CD4-positive, alpha-beta T cell treated with Interleukin-15 for 4 hours (primary cell): Measurements from ENCODE around the gene OPCML.

Experiments
- DNase-seq: peaks from one replicate; pipeline ENCODE4 v3.0.0-alpha.2; 2020; ENCODE audit warnings: low spot score

OPCML gene

GRCh38 chr11:133503236-133503635, 29.1 kb downstream of the OPCML start:
- no peak for DNase-seq

- no peak for DNase-seq
These were observed 30.4 kb downstream of the OPCML start for GRCh38 chr11:133501643-133502539.

GRCh38 chr11:133500936-133501335, 31.4 kb downstream of the OPCML start:
- no peak for DNase-seq

DNA sequence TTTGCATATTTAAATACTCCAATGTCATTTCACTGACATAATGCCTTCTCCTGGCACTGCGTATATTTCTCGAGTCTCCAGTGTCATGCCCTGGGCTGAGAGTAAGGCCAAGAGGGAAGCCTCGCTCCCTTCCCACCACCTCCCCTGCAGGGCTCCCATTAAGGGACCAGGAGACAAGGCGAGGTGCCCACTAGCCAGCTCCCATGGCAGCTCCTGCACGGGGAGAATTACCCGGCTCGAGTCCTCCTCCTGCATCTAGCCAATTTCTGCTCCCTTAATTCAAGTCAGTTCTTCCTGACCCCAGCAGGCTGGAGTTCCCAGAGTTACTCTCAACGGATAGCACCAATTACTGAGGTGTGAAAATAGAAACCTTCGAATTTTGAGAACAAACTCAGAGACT, 31.9 kb downstream of the OPCML start:
- DNase-seq, result no peak

DNA sequence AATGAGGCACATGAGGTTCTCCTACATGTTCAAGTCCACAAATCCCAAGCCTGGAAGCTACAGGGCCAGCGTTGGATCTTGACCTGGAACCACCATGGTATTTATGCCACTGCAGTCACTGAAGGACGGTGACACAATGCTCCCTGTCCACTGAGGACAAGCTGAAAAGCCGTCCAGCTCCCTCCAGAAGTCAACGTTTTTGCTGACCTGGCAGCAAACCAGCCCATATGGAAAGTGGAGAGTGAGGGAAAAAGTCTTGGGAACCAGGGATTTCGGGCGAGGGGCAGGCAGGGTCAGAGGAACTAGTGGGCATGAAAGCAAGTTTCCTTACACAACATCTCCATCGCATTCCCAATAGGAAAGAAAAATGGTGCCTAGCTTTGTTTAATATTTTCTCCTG, 33.3 kb downstream of the OPCML start:
- no peak for DNase-seq

GRCh38 chr11:133497477-133498140, 34.7 kb downstream of the OPCML start:
- DNase-seq, result no peak

- no peak for DNase-seq
These were observed 39.4 kb downstream of the OPCML start for GRCh38 chr11:133492895-133493294.

- no peak for DNase-seq
These were observed 40.5 kb downstream of the OPCML start for GRCh38 chr11:133491680-133492383.

DNA sequence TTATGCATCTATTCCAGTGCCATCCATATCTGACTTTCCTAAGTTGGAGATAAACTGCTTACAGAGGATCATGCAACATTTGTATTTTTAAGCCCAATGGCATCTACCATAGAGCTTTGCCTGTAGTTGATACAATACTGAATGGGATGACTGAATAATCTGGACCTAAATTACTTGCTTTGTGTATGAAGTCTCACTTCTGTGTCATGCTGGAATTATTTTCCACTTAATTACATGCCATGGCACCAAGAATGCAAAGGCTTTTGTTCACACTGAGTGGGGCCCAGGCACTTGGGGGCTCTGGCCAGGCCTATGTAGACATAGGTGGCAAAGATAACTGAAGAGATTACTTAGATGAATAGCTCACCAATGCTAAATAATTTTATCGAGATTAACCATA, 51.6 kb downstream of the OPCML start:
- no peak for DNase-seq

GRCh38 chr11:133479209-133479608, 53.1 kb downstream of the OPCML start:
- DNase-seq, result no peak

DNA sequence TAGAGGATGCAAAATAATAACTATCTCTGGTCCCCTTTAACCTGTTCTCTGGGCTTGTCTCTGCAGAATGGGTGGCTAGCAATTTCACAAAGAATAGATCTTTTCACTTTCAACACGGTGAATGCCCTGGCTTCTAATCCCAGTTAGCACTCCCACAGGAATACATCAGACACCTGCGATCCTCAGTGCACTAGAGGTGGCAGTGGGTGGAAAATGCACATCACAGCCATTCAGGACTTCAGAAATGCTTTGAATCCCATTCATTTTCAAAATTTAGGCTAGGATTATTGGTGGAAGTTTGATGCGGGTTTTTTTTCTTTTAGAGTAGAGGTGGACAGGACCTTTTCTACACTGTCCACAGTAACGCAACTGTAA, 55.1 kb downstream of the OPCML start:
- no peak for DNase-seq

GRCh38 chr11:133476570-133477250, 55.6 kb downstream of the OPCML start:
- DNase-seq, result no peak

DNA sequence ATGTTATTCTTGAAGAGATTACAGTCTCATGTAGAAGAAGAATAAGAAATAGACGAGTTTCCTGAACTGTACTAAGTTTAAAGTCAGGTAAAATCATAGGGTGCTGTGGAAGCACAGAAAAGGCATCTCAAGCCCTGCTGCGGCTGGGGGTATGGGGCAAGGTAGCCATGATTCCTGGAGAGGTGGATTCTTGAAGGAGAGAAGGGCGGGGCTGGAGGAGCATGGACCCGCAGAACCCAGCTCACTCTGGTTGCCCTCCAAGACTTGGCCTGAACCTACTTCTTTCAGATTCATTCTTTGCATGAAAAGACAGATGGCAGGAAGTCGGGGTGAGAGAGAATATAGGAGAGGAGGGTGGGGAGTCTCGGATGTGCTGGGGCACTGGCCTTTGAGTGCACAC, 57.8 kb downstream of the OPCML start:
- DNase-seq, result no peak

GRCh38 chr11:133467686-133468085, 64.6 kb downstream of the OPCML start:
- DNase-seq, result no peak

- DNase-seq, result no peak
These were observed 89.0 kb downstream of the OPCML start for GRCh38 chr11:133443206-133443747.

GRCh38 chr11:133441964-133442660, 90.2 kb downstream of the OPCML start:
- no peak for DNase-seq

DNA sequence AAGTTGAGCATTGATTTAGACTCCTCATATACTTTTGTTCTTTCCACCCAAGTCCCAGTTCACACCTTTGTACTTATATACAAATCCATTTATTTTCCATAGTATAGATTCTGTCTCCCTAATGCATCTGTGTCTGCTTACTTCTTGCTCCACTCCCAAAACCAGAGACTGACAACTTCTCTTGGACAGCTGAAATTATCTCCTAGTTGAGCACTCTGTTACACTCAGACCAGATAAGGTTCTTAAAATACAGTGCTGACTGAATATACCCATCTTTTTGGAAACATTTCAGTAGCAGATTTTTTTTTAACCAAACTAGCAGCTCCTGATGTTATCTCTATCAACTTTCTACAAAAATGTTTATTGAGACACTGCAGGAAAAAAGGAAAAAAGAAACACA, 106.3 kb downstream of the OPCML start:
- no peak for DNase-seq

DNA sequence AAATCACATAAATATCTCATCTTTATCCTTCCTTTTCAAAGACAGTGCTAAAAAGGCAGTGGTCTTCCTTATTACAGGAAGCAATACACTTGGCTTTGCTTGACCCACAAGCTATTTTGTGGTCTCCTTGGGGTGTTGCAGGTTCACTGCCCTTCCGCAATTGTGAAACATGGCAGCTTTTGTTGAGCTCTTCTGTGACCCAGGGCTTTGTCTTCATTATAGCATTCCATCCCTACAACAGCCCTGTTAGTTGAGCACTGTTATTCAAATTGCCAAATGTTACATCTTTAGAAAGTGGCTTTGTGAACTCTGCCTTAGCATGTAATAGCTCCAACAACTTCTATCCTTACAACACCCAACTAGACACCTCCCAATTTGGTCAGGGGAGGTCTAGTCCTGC, 107.1 kb downstream of the OPCML start:
- DNase-seq, result no peak

- DNase-seq, result no peak
These were observed 114.1 kb downstream of the OPCML start for GRCh38 chr11:133418218-133418617.

GRCh38 chr11:133414506-133414905, 117.8 kb downstream of the OPCML start:
- DNase-seq, result no peak

- no peak for DNase-seq
These were observed 118.6 kb downstream of the OPCML start for GRCh38 chr11:133413703-133414102.
